Eye (tissue), 1 donor: Measurements from ENCODE around the gene CAND1.

Source experiments
- DNase-seq: peaks from one replicate; pipeline ENCODE4 v3.0.0-alpha.2; 2015

Gene CAND1

GRCh38 chr12:67268896-67269632 is at the start of gene CAND1:
Gene CAND1 (plus strand): TSS chr12:67269358. CDS start chr12:67269718, 360 bp downstream.
- peak; percentile 100 for DNase-seq

- DNase-seq = no peak
Measured at GRCh38 chr12:67220065-67220464, 49.1 kb upstream of the CAND1 start.

GRCh38 chr12:67222302-67222701 is 46.9 kb upstream of the CAND1 start:
- peak; percentile 43 for DNase-seq

- DNase-seq = no peak
Measured at GRCh38 chr12:67223225-67223624, 45.9 kb upstream of the CAND1 start.

GRCh38 chr12:67237231-67237630 is 31.9 kb upstream of the CAND1 start:
- DNase-seq = peak; percentile 35

GRCh38 chr12:67239061-67239460 is 30.1 kb upstream of the CAND1 start:
- no peak for DNase-seq

GRCh38 chr12:67241482-67241881 is 27.7 kb upstream of the CAND1 start:
- no peak for DNase-seq

GRCh38 chr12:67243260-67243659 is 25.9 kb upstream of the CAND1 start:
- no peak for DNase-seq

- DNase-seq = no peak
Measured at GRCh38 chr12:67245571-67245970, 23.6 kb upstream of the CAND1 start.

- no peak for DNase-seq
Measured at GRCh38 chr12:67251012-67251411, 18.1 kb upstream of the CAND1 start.

GRCh38 chr12:67254372-67255026 is 14.7 kb upstream of the CAND1 start:
- no peak for DNase-seq

GRCh38 chr12:67256649-67257048 is 12.5 kb upstream of the CAND1 start:
- DNase-seq = no peak

- DNase-seq = no peak
Measured at GRCh38 chr12:67263471-67263870, 5.7 kb upstream of the CAND1 start.

GRCh38 chr12:67268335-67268895 is 743 bp upstream of the CAND1 start:
- peak; percentile 99 for DNase-seq

- peak; percentile 89 for DNase-seq
Measured at GRCh38 chr12:67269633-67270573, 745 bp downstream of the CAND1 start.

GRCh38 chr12:67270622-67271021 is 1.5 kb downstream of the CAND1 start:
- DNase-seq = no peak

GRCh38 chr12:67271976-67272375 is 2.8 kb downstream of the CAND1 start:
- no peak for DNase-seq

GRCh38 chr12:67274186-67274585 is 5.0 kb downstream of the CAND1 start:
- DNase-seq = no peak

- no peak for DNase-seq
Measured at GRCh38 chr12:67275380-67275913, 6.3 kb downstream of the CAND1 start.

GRCh38 chr12:67276421-67276820 is 7.3 kb downstream of the CAND1 start:
- DNase-seq = no peak

GRCh38 chr12:67279637-67280036 is 10.5 kb downstream of the CAND1 start:
- DNase-seq = no peak

GRCh38 chr12:67280088-67280487 is 10.9 kb downstream of the CAND1 start:
- DNase-seq = no peak

- no peak for DNase-seq
Measured at GRCh38 chr12:67280572-67280971, 11.4 kb downstream of the CAND1 start.
